ENCODE results near the gene GALR3.
"Not testable (repeated sequence)": the region's sequence is repeated elsewhere in the genome, so short reads cannot be mapped to it uniquely, and the experiment has no call there.

The GALR3 gene

DNA sequence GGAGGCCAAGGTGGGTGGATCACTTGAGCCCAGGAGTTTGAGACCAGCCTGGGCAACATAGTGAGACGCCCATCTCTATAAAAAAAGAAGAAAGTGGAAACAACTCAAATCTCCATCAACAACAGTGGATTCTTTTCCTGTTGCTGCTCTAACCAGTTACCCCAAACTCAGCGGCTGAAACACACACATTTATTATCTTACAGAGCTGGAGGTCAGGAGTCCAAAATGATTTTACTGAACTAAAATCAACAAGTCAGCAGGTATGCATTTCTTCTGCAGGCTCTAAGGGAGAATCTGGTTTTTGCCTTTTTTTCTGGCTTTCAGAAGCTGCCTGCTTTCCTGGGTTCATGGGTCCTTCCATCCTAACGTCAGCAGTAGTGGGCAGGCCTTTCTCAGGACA is 27.1 kb upstream of the GALR3 start:
- no peak overlapping the region for H3K9ac ChIP-seq (ENCODE audit: low read length)
- no peaks in the 10 kb centered on the region for H3K9me3 ChIP-seq (ENCODE audit: insufficient read depth, low read depth, low read length)
- H2BK5ac ChIP-seq (ENCODE audit: low read depth, low read length, poor library complexity), result no peak overlapping the region
- H4K12ac ChIP-seq (ENCODE audit: low read depth, low read length), result no peak overlapping the region
- H3K4me1 ChIP-seq (ENCODE audit: control insufficient read depth in 1 of 2, insufficient read depth in 2 of 2, low read length in 2 of 2), result peaks cover 2 to 3% of the 10 kb centered on the region in 2 experiments
- no peaks in the 10 kb centered on the region for H3K27me3 ChIP-seq (ENCODE audit: insufficient read depth, low read length)
- H3K79me1 ChIP-seq (ENCODE audit: low read length), result no peaks in the 10 kb centered on the region
- H3K14ac ChIP-seq (ENCODE audit: low read length), result no peak overlapping the region
- no peak for DNase-seq
- no peak overlapping the region for H3K23ac ChIP-seq (ENCODE audit: low read length)
- no peak overlapping the region for H3K4me2 ChIP-seq (ENCODE audit: low read length)
- no peak overlapping the region for H2BK120ac ChIP-seq (ENCODE audit: insufficient read depth, low read length, poor library complexity)
- H2AK5ac ChIP-seq (ENCODE audit: low read length), result no peak overlapping the region
- no peak overlapping the region for H4K8ac ChIP-seq (ENCODE audit: low read depth, low read length)
- H3K4ac ChIP-seq (ENCODE audit: low read depth, low read length), result no peak overlapping the region
- H4K91ac ChIP-seq (ENCODE audit: low read depth, low read length), result no peak overlapping the region
- H2AFZ ChIP-seq (ENCODE audit: insufficient read depth, low read length, poor library complexity), result no peak overlapping the region
- H3K18ac ChIP-seq (ENCODE audit: low read length), result no peak overlapping the region
- H3K27ac ChIP-seq (ENCODE audit: low read depth, low read length), result no peak overlapping the region
- H3K36me3 ChIP-seq (ENCODE audit: control insufficient read depth in 1 of 2, insufficient read depth in 2 of 2, low read length in 2 of 2), result no peaks in the 10 kb centered on the region
- no CpG with 5 or more reads among the region's 3 CpGs for WGBS (ENCODE audit: extremely low coverage, insufficient coverage, insufficient read length)
- H3K4me3 ChIP-seq (ENCODE audit: low read depth, low read length), result no peak overlapping the region
- H3K79me2 ChIP-seq (ENCODE audit: control insufficient read depth, insufficient read depth, low read length, poor library complexity), result no peaks in the 10 kb centered on the region
- no peak overlapping the region for H2BK12ac ChIP-seq (ENCODE audit: low read length)

DNA sequence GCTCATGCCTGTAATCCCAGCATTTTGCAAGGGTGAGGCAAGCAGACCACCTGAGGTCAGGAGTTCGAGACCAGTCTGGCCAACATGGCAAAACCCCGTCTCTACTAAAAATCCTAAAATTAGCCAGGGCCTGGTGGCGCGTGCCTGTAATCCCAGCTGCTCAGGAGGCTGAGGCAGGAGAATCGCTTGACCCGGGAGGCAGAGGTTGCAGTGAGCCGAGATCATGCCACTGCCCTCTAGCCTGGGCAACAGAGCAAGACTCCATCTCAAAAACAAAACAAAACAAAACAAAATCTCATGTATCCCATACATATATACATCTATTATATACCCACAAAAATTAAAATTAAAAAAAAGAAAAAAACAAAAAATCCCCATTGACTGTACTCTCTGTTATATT is 25.9 kb upstream of the GALR3 start:
- H3K23ac ChIP-seq (ENCODE audit: low read length); H3K79me1 ChIP-seq (ENCODE audit: low read length); H3K14ac ChIP-seq (ENCODE audit: low read length); H3K4ac ChIP-seq (ENCODE audit: low read depth, low read length); DNase-seq; H3K4me2 ChIP-seq (ENCODE audit: low read length); H4K12ac ChIP-seq (ENCODE audit: low read depth, low read length); H2BK5ac ChIP-seq (ENCODE audit: low read depth, low read length, poor library complexity); H3K9me3 ChIP-seq (ENCODE audit: insufficient read depth, low read depth, low read length); H2BK120ac ChIP-seq (ENCODE audit: insufficient read depth, low read length, poor library complexity); H3K4me3 ChIP-seq (ENCODE audit: low read depth, low read length); H3K9ac ChIP-seq (ENCODE audit: low read length); H2BK12ac ChIP-seq (ENCODE audit: low read length); H2AK5ac ChIP-seq (ENCODE audit: low read length); H3K27me3 ChIP-seq (ENCODE audit: insufficient read depth, low read length); H3K36me3 ChIP-seq (ENCODE audit: control insufficient read depth in 1 of 2, insufficient read depth in 2 of 2, low read length in 2 of 2); H4K8ac ChIP-seq (ENCODE audit: low read depth, low read length); H3K27ac ChIP-seq (ENCODE audit: low read depth, low read length); H3K79me2 ChIP-seq (ENCODE audit: control insufficient read depth, insufficient read depth, low read length, poor library complexity); H4K91ac ChIP-seq (ENCODE audit: low read depth, low read length); H3K4me1 ChIP-seq (ENCODE audit: control insufficient read depth in 1 of 2, insufficient read depth in 2 of 2, low read length in 2 of 2); H3K18ac ChIP-seq (ENCODE audit: low read length); H2AFZ ChIP-seq (ENCODE audit: insufficient read depth, low read length, poor library complexity): not testable (repeated sequence)
- WGBS (ENCODE audit: extremely low coverage, insufficient coverage, insufficient read length), result no CpG with 5 or more reads among the region's 7 CpGs

DNA sequence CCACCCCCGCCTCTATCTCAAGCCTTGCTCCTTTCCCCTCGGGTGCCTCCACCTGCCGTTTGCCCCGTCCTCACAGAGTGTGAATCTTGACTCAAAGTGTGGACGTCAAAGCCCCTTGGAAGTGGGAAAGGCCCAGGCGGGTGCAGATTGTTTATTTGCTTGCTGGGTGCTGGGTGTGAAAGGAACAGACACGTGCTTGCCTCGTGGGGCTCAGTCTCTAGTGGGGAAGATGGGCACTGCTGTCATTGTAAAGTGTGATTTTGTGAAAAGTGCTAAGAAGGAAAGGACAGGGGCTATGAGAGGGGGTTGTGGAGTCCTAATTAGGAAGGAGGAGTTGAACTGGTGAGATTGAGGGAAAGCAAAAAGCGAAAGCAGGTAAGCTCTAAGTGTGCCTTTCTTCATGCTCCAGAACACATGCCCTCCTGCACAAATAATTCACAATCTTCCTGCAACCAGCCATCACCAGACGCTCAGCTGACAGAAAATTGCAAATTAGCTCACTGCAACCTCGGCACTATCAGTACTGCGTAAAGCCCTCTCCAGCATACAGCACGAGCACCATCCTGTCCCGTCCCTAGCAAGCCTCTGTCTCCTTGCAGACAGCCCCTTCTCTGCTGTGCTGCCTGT is 25.2 kb upstream of the GALR3 start:
- no peaks in the 10 kb centered on the region for H3K36me3 ChIP-seq (ENCODE audit: control insufficient read depth in 1 of 2, insufficient read depth in 2 of 2, low read length in 2 of 2)
- no peak overlapping the region for H2BK120ac ChIP-seq (ENCODE audit: insufficient read depth, low read length, poor library complexity)
- no peaks in the 10 kb centered on the region for H3K9me3 ChIP-seq (ENCODE audit: insufficient read depth, low read depth, low read length)
- H3K79me1 ChIP-seq (ENCODE audit: low read length), result peaks cover 5% of the 10 kb centered on the region
- H3K4ac ChIP-seq (ENCODE audit: low read depth, low read length), result no peak overlapping the region
- DNase-seq, result peak in 1 of 2 donors; percentile 13
- H3K27me3 ChIP-seq (ENCODE audit: insufficient read depth, low read length), result no peaks in the 10 kb centered on the region
- H2BK12ac ChIP-seq (ENCODE audit: low read length), result no peak overlapping the region
- no peak overlapping the region for H3K27ac ChIP-seq (ENCODE audit: low read depth, low read length)
- no peak overlapping the region for H3K4me3 ChIP-seq (ENCODE audit: low read depth, low read length)
- no CpG with 5 or more reads among the region's 14 CpGs for WGBS (ENCODE audit: extremely low coverage, insufficient coverage, insufficient read length)
- no peak overlapping the region for H2AK5ac ChIP-seq (ENCODE audit: low read length)
- H4K12ac ChIP-seq (ENCODE audit: low read depth, low read length), result no peak overlapping the region
- H3K4me1 ChIP-seq (ENCODE audit: control insufficient read depth in 1 of 2, insufficient read depth in 2 of 2, low read length in 2 of 2), result peaks cover 2 to 4% of the 10 kb centered on the region in 2 experiments
- H3K23ac ChIP-seq (ENCODE audit: low read length), result no peak overlapping the region
- no peak overlapping the region for H3K9ac ChIP-seq (ENCODE audit: low read length)
- H3K14ac ChIP-seq (ENCODE audit: low read length), result no peak overlapping the region
- no peak overlapping the region for H2AFZ ChIP-seq (ENCODE audit: insufficient read depth, low read length, poor library complexity)
- H3K79me2 ChIP-seq (ENCODE audit: control insufficient read depth, insufficient read depth, low read length, poor library complexity), result no peaks in the 10 kb centered on the region
- no peak overlapping the region for H4K91ac ChIP-seq (ENCODE audit: low read depth, low read length)
- no peak overlapping the region for H4K8ac ChIP-seq (ENCODE audit: low read depth, low read length)
- H2BK5ac ChIP-seq (ENCODE audit: low read depth, low read length, poor library complexity), result no peak overlapping the region
- H3K4me2 ChIP-seq (ENCODE audit: low read length), result no peak overlapping the region
- no peak overlapping the region for H3K18ac ChIP-seq (ENCODE audit: low read length)

DNA sequence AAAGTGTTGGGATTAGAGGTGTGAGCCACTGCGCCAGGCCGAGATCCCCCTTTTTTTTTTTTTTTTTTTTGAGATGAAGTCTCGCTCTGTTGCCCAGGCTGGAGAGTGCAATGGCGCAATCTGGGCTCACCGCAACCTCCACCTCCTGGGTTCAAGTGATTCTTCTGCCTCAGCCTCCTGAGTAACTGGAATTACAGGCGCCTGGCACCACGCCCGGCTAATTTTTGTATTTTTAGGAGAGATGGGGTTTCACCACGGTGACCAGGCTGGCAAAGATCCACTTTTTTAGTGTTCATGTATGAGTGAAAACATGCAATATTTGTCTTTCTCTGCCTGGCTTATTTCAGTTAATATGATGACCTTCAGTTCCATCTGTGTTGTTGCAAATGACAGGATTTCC is 23.2 kb upstream of the GALR3 start:
- H3K9me3 ChIP-seq (ENCODE audit: insufficient read depth, low read depth, low read length); H3K79me2 ChIP-seq (ENCODE audit: control insufficient read depth, insufficient read depth, low read length, poor library complexity); H3K9ac ChIP-seq (ENCODE audit: low read length); H4K8ac ChIP-seq (ENCODE audit: low read depth, low read length); H3K23ac ChIP-seq (ENCODE audit: low read length); H3K14ac ChIP-seq (ENCODE audit: low read length); H3K18ac ChIP-seq (ENCODE audit: low read length); H2AK5ac ChIP-seq (ENCODE audit: low read length); H3K4me2 ChIP-seq (ENCODE audit: low read length); H3K4ac ChIP-seq (ENCODE audit: low read depth, low read length); H4K12ac ChIP-seq (ENCODE audit: low read depth, low read length); H2BK5ac ChIP-seq (ENCODE audit: low read depth, low read length, poor library complexity); H3K36me3 ChIP-seq (ENCODE audit: control insufficient read depth in 1 of 2, insufficient read depth in 2 of 2, low read length in 2 of 2); H2BK120ac ChIP-seq (ENCODE audit: insufficient read depth, low read length, poor library complexity); H3K27ac ChIP-seq (ENCODE audit: low read depth, low read length); H4K91ac ChIP-seq (ENCODE audit: low read depth, low read length); H2BK12ac ChIP-seq (ENCODE audit: low read length); H2AFZ ChIP-seq (ENCODE audit: insufficient read depth, low read length, poor library complexity); H3K4me3 ChIP-seq (ENCODE audit: low read depth, low read length); DNase-seq: not testable (repeated sequence)
- H3K79me1 ChIP-seq (ENCODE audit: low read length), result peaks cover 14% of the 10 kb centered on the region
- peaks cover 4 to 16% of the 10 kb centered on the region in 2 experiments for H3K4me1 ChIP-seq (ENCODE audit: control insufficient read depth in 1 of 2, insufficient read depth in 2 of 2, low read length in 2 of 2)
- H3K27me3 ChIP-seq (ENCODE audit: insufficient read depth, low read length), result peaks cover 13% of the 10 kb centered on the region
- whole genome bisulfite sequencing (ENCODE audit: extremely low coverage, insufficient coverage, insufficient read length), result no CpG with 5 or more reads among the region's 9 CpGs

All from trophoblast cell (in vitro differentiated cells and primary cell).